Colonic mucosa (tissue), 4 donors: ENCODE data around the gene GPR45. TPM values are rescaled to one million over a fixed set of nuclear protein-coding genes. Genes with fewer than 3 reads are reported as not detected.

Experiments
- DNase-seq: peaks from one replicate; pipeline ENCODE4 v3.0.0-alpha.2; 2020
- H3K27ac ChIP-seq: fragments of 200-600 bp; one replicate; pipeline ENCODE4 v1.8.0; 2021
- H3K27me3 ChIP-seq: fragments of 200-600 bp; one replicate; pipeline ENCODE4 v1.8.0; 2021
- H3K36me3 ChIP-seq: fragments of 200-600 bp; one replicate; pipeline ENCODE4 v1.8.0; 2021
- H3K4me1 ChIP-seq: fragments of 200-600 bp; one replicate; pipeline ENCODE4 v1.8.0; 2021; ENCODE audit warnings: mild to moderate bottlenecking
- H3K4me3 ChIP-seq: fragments of 200-600 bp; one replicate; pipeline ENCODE4 v1.8.0; 2021
- H3K9ac ChIP-seq, 2 donors: one replicate each; pipeline ENCODE4 v1.7.0; 2013; ENCODE audit warnings: control low read depth in 2 of 2, low read depth in 2 of 2, low read length in 2 of 2
- H3K9me3 ChIP-seq: fragments of 200-600 bp; one replicate; pipeline ENCODE4 v1.8.0; 2021
- CTCF ChIP-seq: fragments of 200-600 bp; IDR thresholded peaks from one replicate; pipeline ENCODE4 v1.8.0; 2022; ENCODE audit warnings: antibody characterized with exemption, mild to moderate bottlenecking
- intact Hi-C: fragments of 100-400 bp; cut with DNase I; formaldehyde crosslinking; loops from one replicate; pipeline ENCODE4 v1.14.1; 2022
- total RNA-seq, 2 donors: library from RNA; stranded (reverse); fragmentation: NEBNext Ultra II Directional in 1 of 2; extraction: Animal tissue kit (Norgen Biotek cat#: 25700) in 1 of 2; gene quantifications; one replicate each; pipeline ENCODE4 v1.2.1, GENCODE V29; 2021
- donor health status: healthy.
- donor health status: DM: no; HTN: no; CAD: no.
- donor health status: DM: no; HTN: no; CAD: no.

GPR45 gene
- total RNA-seq, 2 donors from 2014 or later: not detected

GRCh38 chr2:105224444-105224843 is 17.1 kb upstream of the GPR45 start:
- intact Hi-C loops: no loop called here

GRCh38 chr2:105231232-105231619 is 10.3 kb upstream of the GPR45 start:
- Histone ChIP-seq H3K27me3 (no peaks in the 10 kb centered on the region), H3K4me1 (no peaks in the 10 kb centered on the region), H3K9me3 (no peaks in the 10 kb centered on the region), H3K36me3 (no peaks in the 10 kb centered on the region), H3K27ac (no peak overlapping the region), H3K9ac (no peak overlapping the region), H3K4me3 (no peak overlapping the region)
- peak; percentile 3 for DNase-seq
- TF ChIP-seq CTCF: no peak
- intact Hi-C loops: no loop called here

More at GRCh38 chr2:105224444-105224843, 17.1 kb upstream of the GPR45 start:
- no peak overlapping the region for H3K9ac ChIP-seq
- H3K27me3 ChIP-seq: no peaks in the 10 kb centered on the region
- H3K4me1 ChIP-seq: no peaks in the 10 kb centered on the region
- no peak for TF ChIP-seq CTCF
- no peaks in the 10 kb centered on the region for H3K36me3 ChIP-seq
- H3K9me3 ChIP-seq: no peaks in the 10 kb centered on the region
- no peak overlapping the region for H3K27ac ChIP-seq
- H3K4me3 ChIP-seq: no peak overlapping the region
- no peak for DNase-seq

GRCh38 chr2:105235388-105236059 is 6.0 kb upstream of the GPR45 start:
- H3K9me3 ChIP-seq: no peaks in the 10 kb centered on the region
- H3K4me1 ChIP-seq: no peaks in the 10 kb centered on the region
- TF ChIP-seq CTCF: peak; percentile 72
- no peaks in the 10 kb centered on the region for H3K36me3 ChIP-seq
- peak; percentile 84 for DNase-seq
- intact Hi-C loops: loop anchor here (1.0 kb wide), 1 partner anchor 121 kb away; no protein-coding TSS in a partner anchor
- H3K9ac ChIP-seq: no peak overlapping the region
- H3K27me3 ChIP-seq: no peaks in the 10 kb centered on the region
- no peak overlapping the region for H3K4me3 ChIP-seq
- H3K27ac ChIP-seq: no peak overlapping the region

- Histone ChIP-seq H3K27ac (no peak overlapping the region), H3K9me3 (no peaks in the 10 kb centered on the region), H3K9ac (no peak overlapping the region), H3K27me3 (no peaks in the 10 kb centered on the region), H3K4me1 (no peaks in the 10 kb centered on the region), H3K36me3 (no peaks in the 10 kb centered on the region), H3K4me3 (no peak overlapping the region)
- no peak for DNase-seq
- no peak for TF ChIP-seq CTCF
- intact Hi-C loops: loop anchor here (1.0 kb wide), 1 partner anchor 122 kb away; no protein-coding TSS in a partner anchor
Observed at GRCh38 chr2:105236060-105236424, 5.5 kb upstream of the GPR45 start.

- DNase-seq: no peak
- intact Hi-C loops: no loop called here
Observed at GRCh38 chr2:105237045-105237765, 4.3 kb upstream of the GPR45 start.

More at GRCh38 chr2:105237045-105237765, 4.3 kb upstream of the GPR45 start:
- Histone ChIP-seq H3K36me3 (no peaks in the 10 kb centered on the region), H3K4me3 (no peak overlapping the region), H3K27ac (no peak overlapping the region), H3K9me3 (no peaks in the 10 kb centered on the region), H3K27me3 (no peaks in the 10 kb centered on the region), H3K9ac (no peak overlapping the region), H3K4me1 (no peaks in the 10 kb centered on the region)
- TF ChIP-seq CTCF: no peak
